HG03097 (cell line): Measurements from ENCODE around the gene KIRREL3.

ENCODE experiments used
- ATAC-seq: cut with Tn5 transposase; IDR thresholded peaks from one replicate; pipeline ENCODE4 v1.9.1; 2021; ENCODE audit not compliant: unreplicated experiment, low FRiP score

Gene KIRREL3

DNA sequence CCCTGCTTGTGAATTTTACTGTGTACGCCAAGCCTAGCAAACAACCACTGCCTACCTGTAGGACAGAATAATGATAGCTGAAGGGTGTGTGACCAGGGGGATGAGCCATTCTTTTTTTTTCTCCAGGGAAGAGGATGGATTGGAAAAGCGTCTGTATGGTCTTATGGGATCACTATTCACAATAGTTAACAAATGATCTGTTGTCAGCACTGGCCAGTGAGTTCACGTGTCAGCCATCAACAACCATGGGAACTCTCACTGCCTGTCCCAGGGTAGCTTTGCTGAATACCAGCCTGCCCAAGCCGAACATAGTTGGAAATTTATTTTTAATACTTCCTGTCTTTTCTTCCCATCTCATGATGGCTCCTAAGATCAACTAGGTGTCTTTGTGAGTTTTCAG lies 474.9 kb downstream of the KIRREL3 start:
- ATAC-seq, result no peak

DNA sequence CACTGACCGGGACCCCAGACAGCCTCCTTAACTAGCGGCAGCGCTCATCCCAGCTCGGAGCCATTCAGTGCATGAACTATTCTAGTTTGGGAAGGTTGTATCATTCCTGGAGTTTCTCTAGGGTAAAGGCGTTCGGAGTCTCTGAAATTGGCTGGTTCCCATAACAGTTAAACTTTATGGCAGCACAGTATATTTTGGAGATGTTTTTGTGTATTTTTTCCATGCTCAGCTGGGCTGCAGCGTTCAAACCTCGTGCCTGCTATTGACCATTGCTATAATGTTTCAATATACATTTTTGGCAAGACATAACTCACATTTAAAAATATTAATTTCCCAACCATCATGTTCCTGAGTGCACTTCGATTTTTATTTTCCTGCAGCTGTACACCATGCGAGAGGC lies 475.4 kb downstream of the KIRREL3 start:
- ATAC-seq, result no peak

DNA sequence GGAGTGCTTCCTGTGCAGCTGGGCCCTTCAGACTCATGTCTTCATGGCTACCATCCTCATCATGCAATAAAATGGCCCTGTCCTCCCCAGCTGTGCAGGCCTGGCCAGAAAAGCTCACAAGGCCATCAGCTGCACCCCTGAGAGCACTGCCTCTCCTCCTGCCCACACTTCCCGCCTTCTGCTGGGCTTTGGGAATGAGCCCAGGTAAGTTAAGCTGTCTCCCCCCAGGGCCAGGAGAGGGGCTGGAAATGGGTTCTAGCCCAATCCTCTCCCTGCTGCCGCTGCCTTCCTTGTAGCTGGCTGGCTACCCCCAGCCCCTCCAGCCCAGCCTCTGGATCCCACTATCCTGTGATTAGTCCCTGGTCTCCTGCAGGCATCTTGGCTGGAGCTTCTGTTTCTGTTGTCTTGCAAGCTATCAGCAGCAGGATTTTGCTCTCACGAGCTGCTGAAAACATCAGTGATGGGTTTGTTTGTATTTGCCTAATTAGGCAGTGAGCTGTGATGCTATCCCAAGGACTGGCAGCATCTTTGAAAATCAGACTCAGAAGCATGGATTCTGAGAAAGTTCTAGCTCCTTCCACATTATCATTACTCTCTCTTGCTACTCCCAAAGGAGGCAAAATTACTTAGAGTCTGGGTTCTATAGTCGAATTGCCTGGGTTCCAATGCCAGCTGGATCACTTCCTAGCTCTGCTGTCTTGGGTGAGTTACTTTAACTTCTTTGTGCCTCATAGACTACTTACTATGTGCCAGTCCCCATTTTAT lies 476.9 kb downstream of the KIRREL3 start:
- ATAC-seq, result no peak

DNA sequence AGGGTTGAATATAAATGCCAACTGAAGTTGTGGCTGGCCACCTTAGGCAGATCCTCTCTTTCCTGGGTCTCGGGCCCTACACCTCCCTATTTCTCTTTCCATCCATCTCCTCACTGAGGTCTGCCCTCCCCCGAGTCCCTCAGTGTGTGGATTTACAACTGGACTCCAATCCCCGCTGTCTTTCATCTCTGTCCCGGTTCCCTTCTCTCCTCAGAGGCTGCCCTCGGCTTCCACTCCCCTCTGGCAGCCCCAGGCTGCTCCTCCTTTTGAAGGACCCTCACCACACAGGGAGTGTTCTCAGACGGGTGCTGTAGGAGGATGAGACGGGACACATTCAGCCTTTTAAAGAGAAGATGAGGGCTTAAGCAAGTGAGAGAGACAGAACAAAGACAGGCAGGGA lies 478.0 kb downstream of the KIRREL3 start:
- ATAC-seq, result no peak

DNA sequence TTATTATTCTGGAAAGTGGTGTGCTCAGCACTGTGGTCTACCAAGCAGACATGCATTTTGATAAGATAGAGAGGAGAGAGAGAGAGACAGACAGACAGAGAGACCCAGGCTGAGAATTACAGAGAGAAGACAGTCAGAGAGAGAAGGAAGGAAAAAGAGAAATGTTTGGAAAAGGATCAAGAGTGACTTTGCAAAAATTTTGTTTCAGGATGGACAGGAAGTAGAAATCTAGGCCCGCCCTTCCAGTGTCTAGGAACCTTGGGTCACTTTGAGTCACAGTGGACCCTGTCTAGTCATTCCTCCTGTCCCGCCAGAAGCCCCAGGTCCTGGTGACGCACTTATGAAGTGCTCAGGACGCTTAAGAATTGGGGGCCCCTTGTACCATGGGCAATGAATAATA lies 478.4 kb downstream of the KIRREL3 start:
- ATAC-seq, result no peak

DNA sequence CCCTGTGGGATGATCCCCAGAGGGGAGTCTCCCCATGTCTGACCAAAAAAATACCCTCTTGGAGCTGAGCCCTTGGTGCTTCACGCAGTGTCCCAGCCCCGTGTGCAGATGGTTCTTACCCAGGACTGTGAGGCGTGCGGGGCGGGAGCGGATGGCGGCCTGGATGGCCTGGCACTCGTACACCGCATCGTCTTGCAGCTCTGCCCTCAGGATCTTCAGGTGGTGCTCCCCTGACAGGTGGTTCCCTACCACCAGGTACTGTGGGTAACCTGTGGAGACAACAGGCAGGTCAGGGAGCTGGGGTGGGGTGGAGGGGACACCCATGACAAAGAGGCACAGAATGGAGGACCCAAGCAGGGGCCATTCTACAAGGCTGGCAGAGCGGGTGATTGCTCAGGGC lies 479.4 kb downstream of the KIRREL3 start:
- ATAC-seq, result no peak

DNA sequence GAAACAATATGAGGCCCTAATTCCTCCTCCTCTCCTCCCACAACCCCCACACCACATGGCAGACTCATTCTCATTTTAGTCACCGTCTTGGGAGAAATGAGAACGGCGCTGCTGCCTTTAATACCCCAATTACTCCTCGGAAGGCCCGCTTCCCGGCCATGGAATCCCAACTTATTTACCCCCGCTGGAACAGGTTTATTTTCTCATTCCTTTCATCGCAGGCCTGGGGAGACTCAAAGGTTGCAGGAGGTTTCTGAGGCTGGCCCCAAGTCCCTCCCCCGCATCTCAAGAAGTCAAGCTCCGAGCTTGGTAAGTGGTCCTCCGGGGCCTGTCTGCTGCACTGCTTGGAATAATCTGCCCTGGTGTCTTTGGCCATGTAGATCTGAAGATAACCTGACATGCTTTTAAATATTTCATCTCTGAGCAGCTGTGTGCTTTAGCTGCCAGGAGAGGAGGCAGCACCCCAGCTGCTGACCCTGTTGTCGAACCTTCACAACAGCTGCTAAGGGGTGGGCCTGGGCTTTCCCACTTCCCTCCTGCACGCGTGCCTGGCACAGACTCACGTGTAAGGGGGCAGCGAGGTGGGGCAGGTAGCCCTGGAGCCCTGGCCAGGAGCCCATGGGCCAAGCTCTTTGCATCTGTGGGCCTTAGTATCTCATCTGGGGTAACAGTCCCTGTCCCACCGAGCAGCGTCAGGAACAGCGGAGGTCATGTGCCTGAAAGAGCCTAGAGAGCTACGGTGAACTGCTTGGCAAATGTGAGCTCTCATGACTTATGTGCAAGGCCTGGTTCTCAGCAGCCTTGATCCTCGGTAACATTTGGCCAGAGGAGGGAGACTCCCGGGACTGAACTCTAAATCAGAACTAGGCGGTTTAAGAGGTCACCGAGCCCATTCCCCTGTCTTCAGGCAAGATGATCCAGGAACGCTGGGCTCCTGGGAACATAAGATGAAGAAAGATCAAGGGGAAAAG lies 480.5 kb downstream of the KIRREL3 start:
- no peak for ATAC-seq

DNA sequence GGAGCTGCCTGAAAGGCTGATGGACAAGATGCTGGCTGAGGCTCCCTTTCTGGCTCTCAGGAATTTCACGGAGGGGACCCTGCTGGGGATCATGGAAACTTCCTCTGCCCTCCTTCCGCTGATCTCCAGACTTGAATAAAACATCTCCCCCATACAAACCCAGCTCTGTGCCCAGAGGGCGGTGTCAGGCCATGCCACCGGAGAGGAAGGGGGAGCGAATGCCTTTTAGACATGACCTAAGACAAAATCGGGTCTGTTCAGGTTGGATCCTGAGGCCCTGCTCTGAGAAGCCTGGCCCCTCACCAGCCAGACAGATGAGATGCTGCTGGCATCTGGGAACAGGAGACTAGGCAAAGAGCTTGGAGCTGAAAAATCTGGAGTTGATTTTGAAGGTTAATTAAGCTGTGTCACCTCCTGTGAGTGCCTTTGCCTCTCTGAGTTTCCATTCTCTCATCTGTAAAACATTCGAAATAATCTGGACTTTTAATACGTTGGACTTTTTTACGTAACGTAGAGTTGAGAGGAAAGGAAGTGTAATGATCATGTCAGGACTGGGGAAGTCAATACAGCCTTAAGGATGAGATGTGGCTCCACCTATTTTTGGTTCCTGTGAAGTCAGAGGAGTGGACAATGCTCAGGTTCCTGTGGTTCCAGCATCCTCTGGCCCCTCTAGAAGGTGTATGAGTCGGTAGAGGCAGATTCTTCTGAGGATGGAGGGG lies 481.4 kb downstream of the KIRREL3 start:
- no peak for ATAC-seq

DNA sequence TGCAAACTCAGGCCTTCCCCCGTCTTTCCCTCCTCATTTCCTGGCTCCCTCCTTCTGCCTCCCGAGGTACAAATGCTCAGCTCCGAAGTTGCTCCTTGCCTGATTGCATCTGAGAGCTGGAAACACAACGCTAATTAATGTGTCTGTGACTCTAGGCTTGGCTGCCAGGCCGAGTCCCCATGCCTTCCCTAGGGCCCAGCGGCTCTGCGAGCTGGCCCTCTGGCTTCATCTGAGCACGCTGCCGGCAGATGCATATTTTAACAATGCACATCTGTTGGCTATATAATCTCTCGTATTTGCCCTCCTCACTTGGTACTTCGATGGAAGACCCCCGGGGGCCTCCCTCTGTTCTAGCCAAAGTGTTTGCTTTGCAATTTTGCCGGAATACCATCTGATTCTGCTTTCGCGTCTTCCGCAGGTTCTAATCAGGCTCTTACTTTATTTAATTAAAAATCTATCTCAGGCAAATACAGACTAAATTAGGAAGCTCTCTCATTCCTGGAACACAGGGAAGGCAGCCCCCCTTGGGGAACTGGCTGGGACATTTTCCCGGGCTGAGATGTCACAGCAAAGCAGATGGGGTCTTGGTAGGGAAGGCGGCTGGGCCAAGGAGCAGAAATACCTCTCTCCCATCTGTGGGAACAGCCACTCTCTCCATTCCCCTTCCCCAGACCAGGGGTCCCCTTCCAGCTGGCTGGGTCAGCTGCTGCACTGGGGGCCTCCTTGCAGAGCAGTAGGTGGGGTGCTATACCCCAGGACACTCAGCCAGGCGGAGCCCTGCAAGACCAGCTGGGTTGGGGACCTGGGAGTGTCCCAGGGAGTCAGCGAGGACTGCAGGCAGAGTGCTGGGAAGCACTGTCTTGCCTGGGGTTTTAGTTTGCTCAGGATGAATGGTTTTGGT lies 482.2 kb downstream of the KIRREL3 start:
- ATAC-seq, result no peak

DNA sequence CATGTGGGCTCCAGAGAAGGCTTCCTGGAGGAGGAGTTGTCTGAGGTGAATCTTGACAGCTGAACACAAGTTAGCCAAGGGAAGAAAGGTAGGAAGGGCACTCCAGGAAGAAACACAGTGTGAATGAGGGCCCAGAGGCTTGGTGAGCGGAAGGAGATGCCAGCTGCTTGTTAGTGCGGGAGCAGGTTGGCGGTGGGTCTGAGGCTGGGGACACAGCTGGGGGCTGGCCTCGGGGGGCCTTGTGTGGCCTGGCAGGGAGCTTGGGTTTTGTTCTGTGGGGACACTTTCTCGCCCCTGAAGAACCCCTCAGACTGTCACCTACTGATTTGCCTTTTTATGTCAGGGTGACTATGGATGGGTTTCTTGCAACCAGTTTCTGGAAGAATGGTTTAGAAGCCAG lies 485.1 kb downstream of the KIRREL3 start:
- ATAC-seq, result no peak

DNA sequence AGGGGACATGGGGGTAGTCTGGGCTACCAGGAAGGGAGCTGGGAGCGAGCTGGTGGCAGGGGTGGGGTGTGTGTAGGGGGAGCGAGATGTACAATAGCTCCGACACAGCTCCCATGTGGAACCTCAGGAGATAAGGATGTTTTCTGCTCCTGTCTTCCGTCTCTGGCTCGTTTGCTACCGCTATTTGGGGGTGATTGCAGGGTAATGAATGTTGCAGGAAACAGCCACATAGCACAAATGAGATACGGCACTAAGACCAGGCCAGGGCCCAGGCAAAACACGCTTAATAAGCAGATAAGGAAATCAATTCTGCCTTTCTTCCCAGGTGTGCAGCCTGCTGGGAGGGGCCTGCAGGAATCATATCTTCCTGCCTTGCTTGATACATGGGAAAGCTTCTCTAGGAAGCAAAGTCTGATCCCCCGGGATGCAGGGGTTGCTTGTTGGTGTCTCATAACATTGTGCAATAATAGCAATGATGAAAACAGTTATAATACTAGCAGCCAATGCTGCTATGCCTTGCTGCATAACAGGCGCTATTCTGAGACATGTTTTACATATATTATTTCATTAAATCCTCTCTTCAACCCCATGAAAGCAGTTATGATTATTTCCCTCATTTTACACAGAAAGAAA lies 486.4 kb downstream of the KIRREL3 start:
- no peak for ATAC-seq

DNA sequence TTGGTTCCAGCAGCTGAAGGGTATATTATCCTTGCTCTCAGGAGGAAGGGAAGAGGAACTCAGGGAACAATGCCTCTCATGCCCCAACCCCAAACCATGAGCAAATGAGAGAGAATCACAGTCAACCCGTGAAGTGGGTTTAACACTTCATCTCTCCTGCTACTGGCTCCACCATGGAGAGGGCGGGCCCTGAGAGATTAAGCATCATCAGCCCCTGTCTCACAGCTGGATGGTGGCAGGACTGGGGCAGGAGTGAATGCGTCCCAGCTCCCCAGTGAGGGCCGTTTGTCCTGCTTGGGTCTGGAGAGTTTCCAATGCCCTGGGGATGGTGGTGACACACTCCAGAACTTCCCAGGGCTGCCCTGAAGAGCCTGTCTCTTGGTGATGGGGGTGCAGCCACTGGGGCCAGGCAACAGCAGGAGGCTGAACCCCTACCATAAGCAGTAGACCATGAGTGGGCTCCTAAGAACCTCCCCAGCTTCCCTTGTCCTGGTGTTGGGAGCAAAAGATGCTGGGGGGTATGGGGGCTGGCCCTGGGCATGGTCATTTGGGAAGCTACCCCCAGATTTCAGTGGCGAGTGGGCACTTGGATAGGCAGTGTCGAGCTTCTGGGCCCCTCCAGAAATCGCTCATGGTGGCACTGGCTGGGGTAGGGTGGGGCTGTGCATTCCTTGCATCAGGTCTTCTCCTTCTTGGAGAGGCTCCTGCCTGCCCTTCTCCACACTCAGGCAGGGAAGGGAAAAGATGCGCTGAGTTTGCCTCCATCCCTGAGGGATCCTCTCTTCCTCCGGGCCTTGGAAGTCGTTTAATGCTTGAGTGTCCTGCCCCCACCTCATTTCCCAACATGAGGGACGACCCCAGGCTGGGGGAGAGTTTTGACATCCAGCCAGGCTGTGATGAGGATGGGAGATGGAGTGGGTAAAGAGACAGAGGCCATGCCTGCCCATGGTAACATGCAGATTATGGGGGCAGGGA lies 487.5 kb downstream of the KIRREL3 start:
- no peak for ATAC-seq

DNA sequence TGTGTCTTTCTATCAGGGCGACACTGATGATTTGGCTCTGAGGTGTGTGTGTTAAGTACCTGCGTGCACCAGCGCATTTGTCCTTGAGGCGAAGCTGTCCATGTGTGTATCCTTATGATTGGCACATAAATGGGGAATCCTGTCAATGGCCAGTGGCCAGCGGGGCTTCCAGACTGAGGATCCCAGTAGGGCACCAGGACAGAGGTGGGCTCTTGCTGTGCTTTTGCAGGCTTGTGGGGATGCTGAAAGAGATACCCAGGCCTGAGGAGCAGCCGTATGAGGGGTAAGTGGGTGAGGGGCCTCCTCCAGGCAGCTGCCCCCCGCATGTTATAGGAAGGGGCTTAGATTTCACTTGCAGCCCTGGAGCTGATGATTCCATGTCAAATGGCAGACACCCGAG lies 488.3 kb downstream of the KIRREL3 start:
- no peak for ATAC-seq

DNA sequence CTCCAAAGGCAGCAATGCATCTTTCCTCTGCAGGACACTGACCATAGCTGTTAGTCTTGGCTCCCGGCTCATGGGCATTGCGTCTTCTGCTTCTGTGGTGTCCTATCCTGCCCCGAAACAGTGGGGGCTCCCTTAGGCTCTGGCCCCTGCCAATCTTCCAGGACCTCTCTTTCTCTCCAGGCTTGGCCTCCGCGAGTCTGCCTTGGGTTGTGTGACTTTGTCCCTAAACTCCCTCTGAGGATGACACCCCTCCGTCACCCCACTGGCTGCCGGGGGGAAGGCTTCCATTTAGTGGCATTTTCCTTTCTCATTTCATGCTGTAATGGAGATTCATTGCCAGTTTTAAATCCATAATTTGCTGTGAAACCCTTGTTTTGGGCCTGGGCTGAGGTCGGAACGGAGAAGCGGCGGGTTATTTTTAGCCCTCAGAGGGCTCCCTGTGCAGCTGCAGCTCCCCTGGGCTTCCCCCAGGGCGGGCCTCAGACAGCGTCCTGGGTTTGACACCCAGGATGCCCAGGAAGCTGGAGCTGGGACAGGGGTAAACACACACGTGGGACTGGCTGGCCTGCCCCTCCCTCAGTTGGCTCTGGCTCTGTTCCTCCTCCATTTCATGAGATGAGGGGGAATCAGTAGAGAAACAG lies 489.0 kb downstream of the KIRREL3 start:
- ATAC-seq, result no peak

DNA sequence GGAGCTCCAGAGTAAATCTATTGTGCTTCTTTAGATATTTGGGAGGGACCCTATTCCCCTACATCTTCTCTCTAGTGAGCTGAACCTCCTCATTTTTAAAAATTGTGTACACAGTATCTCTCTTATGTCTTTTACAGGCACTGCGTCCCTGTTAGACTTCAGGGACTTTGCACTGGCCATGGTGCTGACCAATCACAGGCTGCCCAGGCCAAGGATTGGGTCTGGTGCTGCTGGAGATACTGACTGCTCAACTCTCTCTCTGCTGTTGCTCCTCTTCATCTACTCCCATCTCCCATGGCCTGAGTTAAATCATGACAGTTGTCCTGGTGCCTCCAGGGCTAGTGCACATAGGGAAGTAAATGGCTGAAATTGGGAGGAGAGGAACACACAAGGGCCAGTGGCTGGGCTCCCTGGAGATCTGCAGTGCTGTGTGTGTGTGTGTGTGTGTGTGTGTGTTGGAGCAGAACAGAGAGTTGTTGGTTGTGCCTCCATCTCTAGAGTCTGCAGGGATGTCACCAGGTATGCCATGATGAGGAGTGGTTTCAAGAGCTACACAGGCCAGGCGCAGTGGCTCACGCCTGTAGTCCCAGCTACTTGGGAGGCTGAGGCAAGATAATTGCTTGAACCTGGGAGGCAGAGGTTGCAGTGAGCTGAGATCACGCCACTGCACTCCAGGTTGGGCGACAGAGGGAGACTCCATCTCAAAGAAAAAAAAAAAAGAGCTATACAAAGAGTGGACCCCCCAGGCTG lies 489.8 kb downstream of the KIRREL3 start:
- ATAC-seq, result no peak

DNA sequence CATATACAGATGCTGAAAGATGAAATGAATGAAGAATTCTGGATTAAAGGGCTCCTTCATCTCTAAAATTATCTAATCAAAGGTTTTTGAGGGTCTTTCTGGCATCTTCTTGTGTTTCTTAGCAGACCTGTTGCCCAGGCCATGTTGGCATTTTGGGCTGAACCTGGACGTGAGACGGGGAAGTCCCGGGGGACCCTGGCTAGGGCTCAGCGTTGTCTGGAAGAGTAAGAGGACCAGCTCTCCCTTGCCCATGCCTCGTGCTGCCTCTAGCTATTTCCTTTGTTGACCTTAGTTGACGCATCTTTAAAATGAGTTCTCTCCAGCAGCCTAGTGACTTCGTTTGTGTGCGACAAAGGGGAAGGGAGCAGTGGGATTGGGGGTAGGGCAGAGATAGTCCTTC lies 492.9 kb downstream of the KIRREL3 start:
- ATAC-seq, result no peak

DNA sequence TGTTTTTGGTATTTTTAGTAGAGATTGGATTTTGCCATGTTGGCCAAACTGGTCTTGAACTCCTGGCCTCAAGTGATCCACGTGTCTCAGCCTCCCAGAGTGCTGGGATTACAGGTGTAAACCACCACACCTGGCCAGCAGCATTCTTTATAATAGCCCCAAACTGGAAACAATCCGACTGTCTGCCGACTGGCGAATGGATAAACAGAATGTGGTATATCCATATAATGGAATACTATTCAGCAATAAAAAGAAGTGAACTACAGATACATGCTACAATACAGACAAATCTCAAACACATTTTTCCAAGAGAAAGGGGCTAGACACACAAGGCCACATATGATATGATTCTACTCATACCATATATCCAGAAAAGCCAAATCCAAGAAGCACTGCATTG lies 493.8 kb downstream of the KIRREL3 start:
- ATAC-seq, result no peak
